ENCODE measurements around the gene SLC9A8.

The SLC9A8 gene

DNA sequence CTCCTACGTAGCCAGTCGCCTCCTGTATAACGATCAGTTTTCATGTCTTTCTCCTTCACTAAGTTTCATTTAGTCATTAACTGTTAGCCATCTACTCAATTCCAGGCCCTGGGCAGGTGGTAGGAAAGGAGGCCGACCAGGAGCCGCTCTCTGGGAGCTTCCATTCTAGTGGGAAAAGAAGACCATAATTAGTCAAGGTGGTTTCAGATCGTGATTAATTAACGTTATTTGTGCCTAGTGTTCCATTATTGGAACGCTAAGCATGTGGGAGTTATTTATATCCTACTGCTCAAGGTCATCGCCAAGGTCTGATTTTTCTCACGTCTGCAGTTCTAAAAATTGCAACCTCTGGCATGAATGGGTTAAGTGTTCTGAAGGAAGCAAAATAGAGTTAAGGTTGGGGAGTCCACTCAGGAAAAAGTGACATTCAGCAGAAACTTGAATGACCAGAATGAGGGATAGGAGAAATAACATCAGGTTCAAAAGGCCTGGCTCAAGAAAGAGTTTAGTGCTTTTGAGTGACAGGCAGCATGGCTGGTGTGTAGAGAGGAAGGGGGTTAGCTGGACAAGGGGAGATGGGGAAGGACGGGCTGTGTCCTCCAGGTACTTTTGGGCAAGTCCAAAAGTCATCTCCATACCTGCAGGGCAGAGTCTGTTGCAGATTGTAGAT lies 812 bp downstream of the SLC9A8 start:
- no peak for ATAC-seq (replicated peaks)
- Mint-ChIP-seq H3K9me3 (peaks cover 3 to 5% of the 10 kb centered on the region in 2 donors), H3K4me1 (peaks cover 37 to 66% of the 10 kb centered on the region in 2 donors), H3K4me3 (peak overlapping the region; percentile 95 to 96), H3K36me3 (peaks cover 19 to 35% of the 10 kb centered on the region in 2 donors), H3K27ac (peak overlapping the region; percentile 98), H3K27me3 (no peaks in the 10 kb centered on the region)
- no peak for DNase-seq

DNA sequence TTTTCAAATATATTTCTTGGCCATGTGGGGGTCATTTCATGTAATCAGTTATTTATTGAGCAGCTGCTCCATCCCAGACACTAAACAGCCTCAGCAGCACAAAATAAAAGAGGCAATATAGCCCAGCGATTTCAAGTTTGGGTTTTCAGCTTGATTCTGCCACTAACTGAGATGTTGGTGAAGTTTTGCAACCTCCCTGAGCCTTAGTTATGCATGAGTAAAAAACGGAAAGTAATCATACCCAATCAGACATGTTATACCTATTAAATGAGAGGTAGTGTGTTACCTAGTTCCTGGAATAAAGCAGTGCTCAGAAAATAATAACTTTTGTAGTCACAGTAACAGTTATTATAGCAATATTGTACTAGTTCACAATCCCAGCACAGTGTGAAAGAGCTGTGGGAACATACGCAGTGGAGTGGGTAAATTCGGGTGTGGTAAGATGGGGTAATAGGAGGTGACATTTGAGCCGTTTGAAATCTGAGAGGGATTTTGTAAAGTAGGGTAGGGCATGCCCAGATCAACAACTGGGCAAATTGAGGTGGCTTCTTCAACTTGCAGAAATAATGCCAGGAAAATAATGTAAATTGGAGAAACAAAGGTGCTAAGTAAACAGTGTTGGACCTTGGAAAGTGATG lies 1.5 kb downstream of the SLC9A8 start:
- H3K9me3 Mint-ChIP-seq, result peaks cover 3 to 5% of the 10 kb centered on the region in 2 donors
- ATAC-seq (replicated peaks), result no peak
- H3K27ac Mint-ChIP-seq, result peak overlapping the region; percentile 98
- peaks cover 20 to 37% of the 10 kb centered on the region in 2 donors for H3K36me3 Mint-ChIP-seq
- H3K27me3 Mint-ChIP-seq, result no peaks in the 10 kb centered on the region
- H3K4me1 Mint-ChIP-seq, result peaks cover 35 to 59% of the 10 kb centered on the region in 2 donors
- peak overlapping the region; percentile 95 to 96 for H3K4me3 Mint-ChIP-seq
- DNase-seq, result no peak

- H3K36me3 Mint-ChIP-seq, result peaks cover 39 to 62% of the 10 kb centered on the region in 2 donors
- ATAC-seq (replicated peaks) (no peak), DNase-seq (no peak)
- no peak overlapping the region for H3K4me3 Mint-ChIP-seq
- H3K4me1 Mint-ChIP-seq, result peaks cover 29 to 49% of the 10 kb centered on the region in 2 donors
- H3K27me3 Mint-ChIP-seq, result no peaks in the 10 kb centered on the region
- no peaks in the 10 kb centered on the region for H3K9me3 Mint-ChIP-seq
- H3K27ac Mint-ChIP-seq, result no peak overlapping the region
Observed at GRCh38 chr20:49818816-49819215, 6.2 kb downstream of the SLC9A8 start.

DNA sequence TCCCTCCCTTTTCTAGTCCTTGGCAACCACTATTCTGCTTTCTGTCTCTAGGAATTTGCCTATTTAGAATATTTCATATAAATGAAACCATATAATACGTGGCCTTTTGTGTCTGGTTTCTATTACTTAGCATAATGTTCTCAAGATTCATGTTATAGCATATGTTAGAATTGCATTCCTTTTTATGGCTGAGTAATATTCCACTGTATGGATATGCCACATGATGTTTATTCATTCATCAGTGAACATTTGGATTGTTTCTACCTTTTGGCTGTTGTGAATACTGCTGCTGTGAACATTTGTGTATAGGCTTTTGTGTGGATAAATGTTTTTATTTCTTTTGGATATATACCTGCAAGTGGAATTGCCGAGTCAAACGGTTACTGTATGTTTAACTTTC lies 7.1 kb downstream of the SLC9A8 start:
- no peak for ATAC-seq (replicated peaks)
- no peaks in the 10 kb centered on the region for H3K27me3 Mint-ChIP-seq
- H3K36me3 Mint-ChIP-seq, result peaks cover 44 to 63% of the 10 kb centered on the region in 2 donors
- no peak for DNase-seq
- no peak overlapping the region for H3K4me3 Mint-ChIP-seq
- H3K9me3 Mint-ChIP-seq, result no peaks in the 10 kb centered on the region
- H3K27ac Mint-ChIP-seq, result no peak overlapping the region
- H3K4me1 Mint-ChIP-seq, result peaks cover 25 to 45% of the 10 kb centered on the region in 2 donors

DNA sequence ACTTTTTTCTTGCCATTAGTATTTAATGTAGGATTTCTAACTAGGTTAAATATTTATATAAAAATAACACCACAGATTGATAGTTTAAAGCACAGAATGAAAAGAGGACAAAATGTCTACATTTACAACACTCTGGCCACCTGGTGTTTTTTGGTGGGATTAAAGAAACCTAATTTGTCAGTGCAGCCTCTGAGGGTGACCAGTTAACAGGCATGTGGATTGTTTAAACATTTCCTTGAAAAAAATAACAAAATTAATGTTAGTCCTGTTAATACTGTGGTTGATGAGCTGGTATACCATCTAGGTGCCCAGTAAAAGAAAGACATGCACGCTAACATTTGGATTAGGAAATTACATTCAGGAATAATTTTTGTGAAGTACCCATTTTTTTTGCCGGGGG lies 8.8 kb downstream of the SLC9A8 start:
- peak overlapping the region; percentile 83 for H3K27ac Mint-ChIP-seq
- no peak overlapping the region for H3K4me3 Mint-ChIP-seq
- H3K9me3 Mint-ChIP-seq, result no peaks in the 10 kb centered on the region
- peaks cover 20 to 41% of the 10 kb centered on the region in 2 donors for H3K4me1 Mint-ChIP-seq
- ATAC-seq (replicated peaks) (no peak), DNase-seq (no peak)
- H3K36me3 Mint-ChIP-seq, result peaks cover 37 to 54% of the 10 kb centered on the region in 2 donors
- H3K27me3 Mint-ChIP-seq, result no peaks in the 10 kb centered on the region

- ATAC-seq (replicated peaks), result peak; percentile 36 to 52
- H3K9me3 Mint-ChIP-seq, result no peaks in the 10 kb centered on the region
- peak overlapping the region; percentile 83 for H3K27ac Mint-ChIP-seq
- no peak overlapping the region for H3K4me3 Mint-ChIP-seq
- no peak for DNase-seq
- H3K27me3 Mint-ChIP-seq, result no peaks in the 10 kb centered on the region
- H3K4me1 Mint-ChIP-seq, result peaks cover 20 to 41% of the 10 kb centered on the region in 2 donors
- H3K36me3 Mint-ChIP-seq, result peaks cover 34 to 53% of the 10 kb centered on the region in 2 donors
Observed at GRCh38 chr20:49821870-49822331, 9.3 kb downstream of the SLC9A8 start.

DNA sequence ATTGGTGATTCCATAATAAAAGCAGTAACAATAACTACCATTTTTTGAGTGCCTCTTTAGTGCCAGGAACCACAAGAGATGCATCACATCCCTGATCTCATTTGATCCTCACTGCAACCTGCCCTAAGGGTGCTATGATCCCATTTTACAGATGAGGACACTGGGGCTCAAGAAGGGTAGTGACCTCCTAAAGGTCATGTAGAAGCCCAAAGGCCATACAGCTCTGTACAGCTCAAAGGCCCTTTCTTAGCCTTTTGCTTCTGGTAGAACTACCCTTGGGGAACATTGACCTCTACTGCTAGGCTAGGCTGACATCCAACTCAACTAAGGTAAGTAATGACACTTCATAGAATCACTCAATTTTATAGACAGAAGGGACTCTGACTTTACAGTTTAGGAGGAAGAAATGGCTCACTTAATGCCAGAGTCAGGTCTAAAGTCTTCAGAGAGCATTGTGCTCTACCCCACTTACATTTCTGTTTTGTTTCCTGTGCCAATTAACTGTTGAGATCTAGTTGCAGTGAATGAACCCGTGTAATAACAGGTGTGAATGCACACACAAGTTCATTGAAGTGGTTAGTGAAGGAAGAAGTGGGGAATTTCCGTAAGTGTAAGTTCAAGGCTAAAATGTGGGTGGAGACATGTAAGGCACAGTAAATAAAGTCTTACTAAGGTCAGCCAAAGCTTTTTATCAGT lies 10.7 kb downstream of the SLC9A8 start:
- peaks cover 20 to 41% of the 10 kb centered on the region in 2 donors for H3K4me1 Mint-ChIP-seq
- H3K9me3 Mint-ChIP-seq, result no peaks in the 10 kb centered on the region
- peak overlapping the region; percentile 15 for H3K27ac Mint-ChIP-seq
- peaks cover 32 to 50% of the 10 kb centered on the region in 2 donors for H3K36me3 Mint-ChIP-seq
- peak; percentile 79 to 85 for ATAC-seq (replicated peaks)
- H3K4me3 Mint-ChIP-seq, result peak overlapping the region; percentile 5 to 26
- no peak for DNase-seq
- H3K27me3 Mint-ChIP-seq, result no peaks in the 10 kb centered on the region

GRCh38 chr20:49824206-49824605 lies 11.6 kb downstream of the SLC9A8 start:
- DNase-seq (no peak), ATAC-seq (replicated peaks) (no peak)
- no peaks in the 10 kb centered on the region for H3K27me3 Mint-ChIP-seq
- H3K36me3 Mint-ChIP-seq, result peaks cover 33 to 52% of the 10 kb centered on the region in 2 donors
- peaks cover 20 to 41% of the 10 kb centered on the region in 2 donors for H3K4me1 Mint-ChIP-seq
- no peaks in the 10 kb centered on the region for H3K9me3 Mint-ChIP-seq
- H3K27ac Mint-ChIP-seq, result peak overlapping the region; percentile 37
- H3K4me3 Mint-ChIP-seq, result no peak overlapping the region

GRCh38 chr20:49825521-49826033 lies 12.9 kb downstream of the SLC9A8 start:
- ATAC-seq (replicated peaks), result no peak
- H3K27ac Mint-ChIP-seq, result no peak overlapping the region
- H3K4me3 Mint-ChIP-seq, result no peak overlapping the region
- peaks cover 33 to 49% of the 10 kb centered on the region in 2 donors for H3K36me3 Mint-ChIP-seq
- no peak for DNase-seq
- no peaks in the 10 kb centered on the region for H3K9me3 Mint-ChIP-seq
- peaks cover 20 to 41% of the 10 kb centered on the region in 2 donors for H3K4me1 Mint-ChIP-seq
- H3K27me3 Mint-ChIP-seq, result no peaks in the 10 kb centered on the region

- H3K4me3 Mint-ChIP-seq, result no peak overlapping the region
- ATAC-seq (replicated peaks) (no peak), DNase-seq (no peak)
- H3K36me3 Mint-ChIP-seq, result peaks cover 44 to 46% of the 10 kb centered on the region in 2 donors
- peaks cover 14 to 33% of the 10 kb centered on the region in 2 donors for H3K4me1 Mint-ChIP-seq
- no peaks in the 10 kb centered on the region for H3K27me3 Mint-ChIP-seq
- H3K9me3 Mint-ChIP-seq, result peaks cover 0 to 2% of the 10 kb centered on the region in 2 donors
- peak overlapping the region; percentile 82 for H3K27ac Mint-ChIP-seq
Observed at GRCh38 chr20:49831022-49831769, 18.6 kb downstream of the SLC9A8 start.

DNA sequence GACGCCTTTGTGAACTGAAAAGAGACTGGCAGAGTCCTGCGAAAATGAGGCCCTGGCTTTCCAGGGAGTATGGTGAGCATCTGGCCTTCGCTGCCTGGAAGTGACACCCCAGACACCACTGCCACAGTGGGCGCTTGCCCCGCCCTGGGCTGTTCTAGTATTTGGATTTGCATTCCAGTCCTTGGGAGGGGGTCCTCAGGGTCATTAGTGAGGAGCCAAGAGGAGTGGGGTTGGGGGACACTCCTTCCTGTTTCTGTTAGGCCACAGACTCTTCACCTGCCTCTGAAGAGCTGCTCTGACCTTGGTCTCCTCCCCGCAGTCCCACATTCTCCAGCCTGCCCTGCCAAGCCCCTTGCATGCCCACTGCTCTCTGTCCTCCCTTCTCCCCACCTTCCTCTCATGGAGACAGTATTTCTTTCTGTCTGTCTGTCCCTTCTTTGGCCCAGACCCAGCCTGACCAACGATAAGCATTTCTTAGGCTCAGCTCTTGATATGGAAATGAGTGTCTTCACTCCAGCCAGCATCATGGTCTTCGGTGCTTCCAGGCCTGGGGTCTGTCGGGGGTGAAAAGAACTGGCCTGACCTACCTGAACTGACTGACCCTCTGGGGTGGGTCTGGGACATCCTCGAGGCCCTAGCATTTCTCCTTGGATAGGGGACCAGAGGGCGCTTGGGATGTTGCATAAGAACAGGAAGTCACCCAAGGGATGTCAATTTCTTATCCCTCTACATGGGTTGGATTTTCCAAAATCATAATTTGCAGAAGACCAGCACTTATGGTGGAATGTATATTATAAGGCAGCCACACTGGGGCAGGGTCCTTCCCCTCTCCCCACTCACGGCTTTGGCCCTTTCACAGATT lies 19.4 kb downstream of the SLC9A8 start:
- Mint-ChIP-seq H3K9me3 (peaks cover 0 to 2% of the 10 kb centered on the region in 2 donors), H3K36me3 (peaks cover 47 to 52% of the 10 kb centered on the region in 2 donors), H3K4me3 (no peak overlapping the region), H3K27me3 (no peaks in the 10 kb centered on the region), H3K4me1 (peaks cover 14 to 33% of the 10 kb centered on the region in 2 donors), H3K27ac (peak overlapping the region; percentile 93)
- DNase-seq (no peak), ATAC-seq (replicated peaks) (no peak)

DNA sequence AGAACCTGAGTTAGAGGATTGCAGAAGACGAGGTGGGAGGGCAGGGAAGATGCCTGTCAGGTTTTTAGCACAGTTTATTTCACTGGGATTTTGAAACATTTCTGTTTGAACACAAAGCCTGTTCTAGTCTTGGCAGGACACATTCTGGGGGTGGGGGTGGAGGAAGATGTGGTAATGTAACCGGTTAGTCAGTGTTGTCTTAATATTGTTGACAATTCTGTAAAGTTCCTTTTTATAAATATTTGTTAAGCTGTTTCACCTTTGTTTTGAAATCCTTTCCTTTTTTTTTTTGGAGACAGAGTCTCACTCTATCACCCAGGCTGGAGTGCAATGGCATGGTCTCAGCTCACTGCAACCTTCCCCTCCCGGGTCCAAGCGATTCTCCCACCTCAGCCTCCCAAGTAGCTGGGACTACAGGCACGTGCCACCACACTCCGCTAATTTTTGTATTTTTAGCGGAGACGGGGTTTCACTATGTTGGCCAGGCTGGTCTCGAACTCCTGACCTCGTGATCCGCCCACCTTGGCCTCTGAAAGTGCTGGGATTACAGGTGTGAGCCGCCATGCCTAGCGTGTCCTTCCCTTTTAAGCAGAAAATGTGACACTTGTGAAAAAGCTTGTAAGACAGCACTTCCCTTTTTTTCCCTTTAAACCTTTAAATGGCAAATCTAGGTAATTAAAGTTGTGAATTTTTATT lies 20.2 kb downstream of the SLC9A8 start:
- Mint-ChIP-seq H3K36me3 (peaks cover 46 to 54% of the 10 kb centered on the region in 2 donors), H3K4me1 (peaks cover 14 to 33% of the 10 kb centered on the region in 2 donors), H3K4me3 (peak overlapping the region; percentile 10 to 28), H3K27me3 (no peaks in the 10 kb centered on the region), H3K27ac (peak overlapping the region; percentile 93), H3K9me3 (peaks cover 0 to 2% of the 10 kb centered on the region in 2 donors)
- ATAC-seq (replicated peaks) (peak; percentile 82 to 86), DNase-seq (peak; percentile 45)

All from stimulated activated naive B cell treated with anti-CD40 and anti-IgM and Interleukin-4, amounts not matched to agents 10 μg/mL and 1 μg/mL and 100 μg/mL, for 72 hours (primary cell).